NT2/D1 (cell line): ENCODE data around the gene BIRC6.
"Not testable (repeated sequence)": the region's sequence is repeated elsewhere in the genome, so short reads cannot be mapped to it uniquely, and the experiment has no call there.

ENCODE experiments used
- DNase-seq: peaks from one replicate; pipeline ENCODE4 v3.0.0-alpha.2; 2011; ENCODE audit warnings: low read depth, low spot score
- H3K27me3 ChIP-seq: 2 replicates; pipeline ENCODE4 v1.6.0; 2011; ENCODE audit warnings: mild to moderate bottlenecking; ENCODE audit not compliant: insufficient read length, insufficient read depth
- H3K36me3 ChIP-seq: 2 replicates; pipeline ENCODE4 v1.6.1; 2011; ENCODE audit warnings: mild to moderate bottlenecking, low read length, mixed read lengths; ENCODE audit not compliant: insufficient read depth, insufficient read length
- H3K4me1 ChIP-seq: 2 replicates; pipeline ENCODE4 v1.5.1; 2011; ENCODE audit not compliant: insufficient read depth, insufficient read length
- H3K4me3 ChIP-seq: 2 replicates; pipeline ENCODE4 v1.5.1; 2011; ENCODE audit warnings: low read depth; ENCODE audit not compliant: insufficient read length
- H3K9ac ChIP-seq: 2 replicates; pipeline ENCODE4 v1.6.0; 2011; ENCODE audit warnings: low read depth; ENCODE audit not compliant: insufficient read length
- H3K9me3 ChIP-seq: 2 replicates; pipeline ENCODE4 v1.5.1; 2011; ENCODE audit warnings: mild to moderate bottlenecking, low read length; ENCODE audit not compliant: insufficient read depth
- SUZ12 ChIP-seq: IDR thresholded peaks from 2 replicates; pipeline ENCODE4 v1.6.1; 2011; ENCODE audit not compliant: insufficient read length, insufficient read depth; ENCODE audit errors: extremely low read depth
- YY1 ChIP-seq: IDR thresholded peaks from 2 replicates; pipeline ENCODE4 v1.6.1; 2011; ENCODE audit not compliant: insufficient read length, insufficient read depth
- ZNF274 ChIP-seq: IDR thresholded peaks from 2 replicates; pipeline ENCODE4 v1.6.1; 2011; ENCODE audit warnings: mild to moderate bottlenecking, low read depth, low read length

BIRC6 gene

GRCh38 chr2:32456808-32457207 lies 100.0 kb downstream of the BIRC6 start:
- Histone ChIP-seq H3K4me3 (no peak overlapping the region), H3K27me3 (no peaks in the 10 kb centered on the region), H3K9me3 (no peaks in the 10 kb centered on the region), H3K4me1 (no peaks in the 10 kb centered on the region), H3K36me3 (peaks cover 7% of the 10 kb centered on the region), H3K9ac (no peak overlapping the region)
- no peak for DNase-seq
- TF ChIP-seq ZNF274 = no peak
- no peak for TF ChIP-seq SUZ12
- TF ChIP-seq YY1 = no peak

DNA sequence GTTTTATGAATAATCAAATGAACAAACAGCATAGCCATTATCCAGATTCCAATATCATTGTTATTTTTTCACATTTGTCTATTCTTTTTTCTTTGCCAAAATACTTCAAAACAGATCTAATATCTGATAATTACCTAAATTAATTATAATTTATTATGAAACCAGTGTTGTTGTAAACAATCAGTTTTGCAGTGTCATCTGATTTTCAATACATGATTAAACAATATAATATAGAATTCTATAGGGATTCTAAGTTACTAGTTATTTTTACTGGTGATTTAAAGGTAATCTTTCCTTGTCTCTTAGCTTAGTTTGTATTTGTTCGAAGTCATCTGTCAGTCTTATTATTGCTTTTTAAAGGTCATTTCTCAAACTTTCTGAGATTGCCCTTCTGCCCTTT lies 101.0 kb downstream of the BIRC6 start:
- no peaks in the 10 kb centered on the region for H3K4me1 ChIP-seq
- DNase-seq = no peak
- H3K36me3 ChIP-seq = peaks cover 7% of the 10 kb centered on the region
- H3K9ac ChIP-seq = no peak overlapping the region
- no peak for TF ChIP-seq SUZ12
- no peak for TF ChIP-seq ZNF274
- TF ChIP-seq YY1 = no peak
- H3K27me3 ChIP-seq = no peaks in the 10 kb centered on the region
- H3K9me3 ChIP-seq = no peaks in the 10 kb centered on the region
- no peak overlapping the region for H3K4me3 ChIP-seq

- H3K27me3 ChIP-seq, H3K4me3 ChIP-seq, H3K9me3 ChIP-seq, H3K4me1 ChIP-seq, H3K9ac ChIP-seq, DNase-seq: not testable (repeated sequence)
- H3K36me3 ChIP-seq = peaks cover 14% of the 10 kb centered on the region
These were observed 104.0 kb downstream of the BIRC6 start for GRCh38 chr2:32460861-32461260.

DNA sequence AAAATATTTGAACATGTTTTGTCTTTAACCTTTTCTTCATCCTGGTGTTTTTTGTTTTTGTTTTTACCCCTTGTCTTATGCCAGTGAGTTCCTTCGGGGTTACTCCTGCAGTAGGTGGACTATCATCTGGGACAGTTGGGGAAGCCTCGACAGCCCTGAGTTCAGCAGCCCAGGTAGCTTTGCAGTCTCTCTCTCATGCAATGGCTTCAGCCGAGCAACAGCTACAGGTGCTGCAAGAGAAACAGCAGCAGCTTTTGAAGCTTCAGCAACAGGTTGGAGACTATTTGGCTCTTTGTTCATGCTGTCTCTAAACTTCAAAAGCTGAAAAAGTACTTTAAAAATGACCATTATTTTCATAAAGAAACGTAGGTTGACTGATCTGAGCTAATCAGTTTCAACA lies 106.3 kb downstream of the BIRC6 start:
- H3K27me3 ChIP-seq = no peaks in the 10 kb centered on the region
- H3K4me1 ChIP-seq = no peaks in the 10 kb centered on the region
- H3K4me3 ChIP-seq = no peak overlapping the region
- no peak for DNase-seq
- H3K9me3 ChIP-seq = no peaks in the 10 kb centered on the region
- H3K36me3 ChIP-seq = peaks cover 27% of the 10 kb centered on the region
- no peak overlapping the region for H3K9ac ChIP-seq
- TF ChIP-seq YY1 (no peak), ZNF274 (no peak), SUZ12 (no peak)

- Histone ChIP-seq H3K9me3 (no peaks in the 10 kb centered on the region), H3K4me1 (no peaks in the 10 kb centered on the region), H3K27me3 (no peaks in the 10 kb centered on the region), H3K4me3 (no peak overlapping the region), H3K36me3 (peaks cover 36% of the 10 kb centered on the region), H3K9ac (no peak overlapping the region)
- DNase-seq = no peak
- TF ChIP-seq ZNF274 (no peak), YY1 (no peak), SUZ12 (no peak)
These were observed 107.6 kb downstream of the BIRC6 start for GRCh38 chr2:32464431-32464830.

- Histone ChIP-seq H3K36me3 (peaks cover 46% of the 10 kb centered on the region), H3K4me1 (no peaks in the 10 kb centered on the region), H3K9ac (no peak overlapping the region), H3K4me3 (no peak overlapping the region), H3K9me3 (no peaks in the 10 kb centered on the region), H3K27me3 (no peaks in the 10 kb centered on the region)
- no peak for TF ChIP-seq YY1
- no peak for TF ChIP-seq ZNF274
- TF ChIP-seq SUZ12 = no peak
- no peak for DNase-seq
These were observed 115.8 kb downstream of the BIRC6 start for GRCh38 chr2:32472605-32473004.

DNA sequence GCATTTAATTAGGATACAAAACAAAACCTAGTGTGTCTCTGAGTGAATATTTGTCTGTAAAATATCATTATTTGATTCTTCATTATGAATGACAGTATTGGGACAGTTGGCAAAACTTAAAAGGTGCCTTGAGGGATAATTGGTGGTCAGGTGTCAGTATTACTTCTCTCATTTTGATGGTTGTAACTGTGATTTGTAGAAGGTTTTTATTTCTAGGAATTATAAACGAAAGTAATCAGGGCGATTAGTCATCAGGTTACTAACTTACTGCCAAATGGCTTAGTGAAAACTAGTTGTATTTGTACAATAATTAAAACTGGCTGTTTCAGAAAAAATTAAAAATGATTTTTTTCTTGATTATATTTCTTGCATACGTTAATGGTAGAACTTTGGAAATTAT lies 117.6 kb downstream of the BIRC6 start:
- no peak for DNase-seq
- Histone ChIP-seq H3K9ac (no peak overlapping the region), H3K36me3 (peaks cover 39% of the 10 kb centered on the region), H3K4me3 (no peak overlapping the region), H3K4me1 (no peaks in the 10 kb centered on the region), H3K27me3 (no peaks in the 10 kb centered on the region), H3K9me3 (no peaks in the 10 kb centered on the region)
- TF ChIP-seq YY1 = no peak
- no peak for TF ChIP-seq SUZ12
- TF ChIP-seq ZNF274 = no peak

- no peak overlapping the region for H3K9ac ChIP-seq
- TF ChIP-seq SUZ12 (no peak), YY1 (no peak)
- H3K4me1 ChIP-seq = no peaks in the 10 kb centered on the region
- no peak for DNase-seq
- no peaks in the 10 kb centered on the region for H3K9me3 ChIP-seq
- H3K36me3 ChIP-seq = peaks cover 45% of the 10 kb centered on the region
- no peak overlapping the region for H3K4me3 ChIP-seq
- H3K27me3 ChIP-seq = no peaks in the 10 kb centered on the region
These were observed 122.2 kb downstream of the BIRC6 start for GRCh38 chr2:32478889-32479620.
